ENCODE data around the gene SOCS3. TPM values are rescaled to one million over a fixed set of nuclear protein-coding genes. Genes with fewer than 3 reads are reported as not detected.
A peak's percentile ranks its signal among the peaks of the same experiment; 100 is the strongest.

The SOCS3 gene
- total RNA-seq, 3 donors from 2014 or later (not counting 1 experiment from before 2014, with no cell fraction given): 39.0 to 47.9 (median 43.6) TPM

- Mint-ChIP-seq H3K9me3 (no peaks in the 10 kb centered on the region), H3K36me3 (no peaks in the 10 kb centered on the region), H3K27me3 (ENCODE audit: low read depth in 2 of 2) (peaks cover 27 to 29% of the 10 kb centered on the region in 2 donors), H3K27ac (no peak overlapping the region), H3K4me1 (peaks cover 0 to 31% of the 10 kb centered on the region in 2 donors), H3K4me3 (no peak overlapping the region)
- Histone ChIP-seq H3K9me3 (ENCODE audit: control insufficient read depth, insufficient read depth, low read length) (no peaks in the 10 kb centered on the region), H3K27me3 (ENCODE audit: control insufficient read depth, insufficient read depth, low read length) (peaks cover 6% of the 10 kb centered on the region), H3K36me3 (ENCODE audit: control insufficient read depth, insufficient read depth, low read length) (no peaks in the 10 kb centered on the region), H3K27ac (ENCODE audit: low read length) (no peak overlapping the region), H3K4me1 (ENCODE audit: control insufficient read depth, insufficient read depth, low read length) (peaks cover 33% of the 10 kb centered on the region), H3K4me3 (ENCODE audit: low read length) (no peak overlapping the region)
- no peak for TF ChIP-seq CTCF (IDR thresholded peaks at IDR 0.05)
- intact Hi-C loops (cut with micrococcal nuclease): no loop called here
- DNase-seq (no peak), ATAC-seq (no peak)
- 90% methylated on average over 10 of the region's 10 CpGs for WGBS (ENCODE audit: insufficient coverage)
These were observed 42.0 kb downstream of the SOCS3 start for GRCh38 chr17:78317794-78318400.

- no peak for TF ChIP-seq CTCF (IDR thresholded peaks at IDR 0.05)
- ATAC-seq (no peak), DNase-seq (no peak)
- Mint-ChIP-seq H3K27me3 (ENCODE audit: low read depth in 2 of 2) (peaks cover 31 to 37% of the 10 kb centered on the region in 2 donors), H3K4me3 (peak overlapping the region; percentile 28), H3K9me3 (no peaks in the 10 kb centered on the region), H3K36me3 (no peaks in the 10 kb centered on the region), H3K27ac (no peak overlapping the region), H3K4me1 (peaks cover 0 to 31% of the 10 kb centered on the region in 2 donors)
- H3K27ac ChIP-seq (ENCODE audit: low read length): no peak overlapping the region
- H3K4me3 ChIP-seq (ENCODE audit: low read length): no peak overlapping the region
- intact Hi-C loops (cut with micrococcal nuclease): no loop called here
- peaks cover 6% of the 10 kb centered on the region for H3K27me3 ChIP-seq (ENCODE audit: control insufficient read depth, insufficient read depth, low read length)
- WGBS (ENCODE audit: insufficient coverage): 56% methylated on average over 18 of the region's 20 CpGs
- peaks cover 33% of the 10 kb centered on the region for H3K4me1 ChIP-seq (ENCODE audit: control insufficient read depth, insufficient read depth, low read length)
- H3K9me3 ChIP-seq (ENCODE audit: control insufficient read depth, insufficient read depth, low read length): no peaks in the 10 kb centered on the region
- no peaks in the 10 kb centered on the region for H3K36me3 ChIP-seq (ENCODE audit: control insufficient read depth, insufficient read depth, low read length)
These were observed 42.7 kb downstream of the SOCS3 start for GRCh38 chr17:78316867-78317789.

GRCh38 chr17:78316115-78316866, 43.6 kb downstream of the SOCS3 start:
- Mint-ChIP-seq H3K9me3 (no peaks in the 10 kb centered on the region), H3K27me3 (ENCODE audit: low read depth in 2 of 2) (peaks cover 37 to 45% of the 10 kb centered on the region in 2 donors), H3K4me3 (peak overlapping the region; percentile 28), H3K4me1 (peaks cover 0 to 31% of the 10 kb centered on the region in 2 donors), H3K27ac (no peak overlapping the region), H3K36me3 (no peaks in the 10 kb centered on the region)
- Histone ChIP-seq H3K4me3 (ENCODE audit: low read length) (no peak overlapping the region), H3K27ac (ENCODE audit: low read length) (no peak overlapping the region), H3K9me3 (ENCODE audit: control insufficient read depth, insufficient read depth, low read length) (no peaks in the 10 kb centered on the region), H3K27me3 (ENCODE audit: control insufficient read depth, insufficient read depth, low read length) (peaks cover 6% of the 10 kb centered on the region), H3K36me3 (ENCODE audit: control insufficient read depth, insufficient read depth, low read length) (no peaks in the 10 kb centered on the region), H3K4me1 (ENCODE audit: control insufficient read depth, insufficient read depth, low read length) (peaks cover 33% of the 10 kb centered on the region)
- WGBS (ENCODE audit: insufficient coverage): 84% methylated on average over 22 of the region's 22 CpGs
- TF ChIP-seq CTCF (IDR thresholded peaks at IDR 0.05): no peak
- intact Hi-C loops (cut with micrococcal nuclease): no loop called here
- DNase-seq (no peak), ATAC-seq (no peak)

Data from natural killer cell (primary cell).